Measurements from ENCODE around the gene SPATA2. TPM values are rescaled to one million over a fixed set of nuclear protein-coding genes. Genes with fewer than 3 reads are reported as not detected.
"Not testable (repeated sequence)": the region's sequence is repeated elsewhere in the genome, so short reads cannot be mapped to it uniquely, and the experiment has no call there.

The SPATA2 gene
- polyA plus RNA-seq, 3 donors: 3.8 to 5.0 (median 4.7) TPM

GRCh38 chr20:49908258-49908565 is 7.1 kb downstream of the SPATA2 start:
- WGBS, 3 donors: 93 to 98% (median 96%) methylated on average over 11 of the region's 11 CpGs
- no peak overlapping the region for H3K27ac ChIP-seq (ENCODE audit: low read depth, low read length)

GRCh38 chr20:49907405-49908257 is 7.7 kb downstream of the SPATA2 start:
- 91 to 92% (median 92%) methylated on average over 19 of the region's 19 CpGs for WGBS, 3 donors
- no peak overlapping the region for H3K27ac ChIP-seq (ENCODE audit: low read depth, low read length)

- WGBS, 3 donors: 91 to 92% (median 92%) methylated on average over 14 to 15 of the region's 15 CpGs
- no peak overlapping the region for H3K27ac ChIP-seq (ENCODE audit: low read depth, low read length)
Observed at GRCh38 chr20:49906615-49907154, 8.6 kb downstream of the SPATA2 start.

GRCh38 chr20:49906101-49906604 is 9.2 kb downstream of the SPATA2 start:
- H3K27ac ChIP-seq (ENCODE audit: low read depth, low read length): no peak overlapping the region
- 89 to 92% (median 90%) methylated on average over 37 of the region's 37 CpGs for WGBS, 3 donors

- no peak overlapping the region for H3K27ac ChIP-seq (ENCODE audit: low read depth, low read length)
- WGBS, 3 donors: 91 to 95% (median 94%) methylated on average over 28 to 29 of the region's 29 CpGs
Observed at GRCh38 chr20:49905415-49906091, 9.8 kb downstream of the SPATA2 start.

GRCh38 chr20:49904440-49905214 is 10.7 kb downstream of the SPATA2 start:
- WGBS, 3 donors: 87 to 95% (median 92%) methylated on average over 17 of the region's 17 CpGs

GRCh38 chr20:49901588-49901987 is 13.7 kb downstream of the SPATA2 start:
- 68 to 85% (median 71%) methylated on average over 5 of the region's 5 CpGs for WGBS, 3 donors
- H3K27ac ChIP-seq (ENCODE audit: low read depth, low read length): no peak overlapping the region

More at GRCh38 chr20:49904440-49905214, 10.7 kb downstream of the SPATA2 start:
- H3K27ac ChIP-seq (ENCODE audit: low read depth, low read length): no peak overlapping the region

GRCh38 chr20:49899541-49900383 is 15.6 kb downstream of the SPATA2 start:
- WGBS, 3 donors: 67 to 75% (median 73%) methylated on average over 10 of the region's 10 CpGs
- no peak overlapping the region for H3K27ac ChIP-seq (ENCODE audit: low read depth, low read length)

- 49 to 84% (median 59%) methylated on average over 6 of the region's 6 CpGs for WGBS, 3 donors
- no peak overlapping the region for H3K27ac ChIP-seq (ENCODE audit: low read depth, low read length)
Observed at GRCh38 chr20:49896204-49896603, 19.1 kb downstream of the SPATA2 start.

GRCh38 chr20:49895474-49896093 is 19.7 kb downstream of the SPATA2 start:
- not testable (repeated sequence) for H3K27ac ChIP-seq (ENCODE audit: low read depth, low read length)
- WGBS, 3 donors: 84 to 90% (median 85%) methylated on average over 7 of the region's 7 CpGs

- WGBS, 3 donors: 72 to 89% (median 72%) methylated on average over 6 of the region's 6 CpGs
- no peak overlapping the region for H3K27ac ChIP-seq (ENCODE audit: low read depth, low read length)
Observed at GRCh38 chr20:49894073-49894470, 21.3 kb downstream of the SPATA2 start.

- no peak overlapping the region for H3K27ac ChIP-seq (ENCODE audit: low read depth, low read length)
- WGBS, 3 donors: 72 to 81% (median 78%) methylated on average over 12 of the region's 12 CpGs
Observed at GRCh38 chr20:49893242-49894072, 21.9 kb downstream of the SPATA2 start.

- no peak overlapping the region for H3K27ac ChIP-seq (ENCODE audit: low read depth, low read length)
- WGBS, 3 donors: 41 to 54% (median 51%) methylated on average over 11 of the region's 11 CpGs
Observed at GRCh38 chr20:49892817-49893216, 22.5 kb downstream of the SPATA2 start.

- WGBS, 3 donors: 52 to 87% (median 57%) methylated on average over 8 to 9 of the region's 9 CpGs
Observed at GRCh38 chr20:49892260-49892659, 23.1 kb downstream of the SPATA2 start.

GRCh38 chr20:49891476-49892110 is 23.7 kb downstream of the SPATA2 start:
- 89 to 91% (median 90%) methylated on average over 13 of the region's 13 CpGs for WGBS, 3 donors
- H3K27ac ChIP-seq (ENCODE audit: low read depth, low read length): no peak overlapping the region

More at GRCh38 chr20:49892260-49892659, 23.1 kb downstream of the SPATA2 start:
- H3K27ac ChIP-seq (ENCODE audit: low read depth, low read length): no peak overlapping the region
